Activated naive CD8-positive, alpha-beta T cell (primary cell): ENCODE measurements around the gene NHLRC2.

ENCODE experiments used
- H3K27ac Mint-ChIP-seq: one replicate; pipeline ENCODE4 v1.8.0; 2021; ENCODE audit warnings: mixed read lengths
- H3K27me3 Mint-ChIP-seq: one replicate; pipeline ENCODE4 v1.8.0; 2021; ENCODE audit warnings: mixed read lengths
- H3K36me3 Mint-ChIP-seq: one replicate; pipeline ENCODE4 v1.8.0; 2021; ENCODE audit warnings: mixed read lengths
- H3K4me1 Mint-ChIP-seq: one replicate; pipeline ENCODE4 v1.8.0; 2021; ENCODE audit warnings: low read depth, mixed read lengths
- H3K4me3 Mint-ChIP-seq: one replicate; pipeline ENCODE4 v1.8.0; 2021; ENCODE audit warnings: mild to moderate bottlenecking, mixed read lengths
- H3K9me3 Mint-ChIP-seq: one replicate; pipeline ENCODE4 v1.8.0; 2021; ENCODE audit warnings: low read depth, mixed read lengths

NHLRC2 gene

DNA sequence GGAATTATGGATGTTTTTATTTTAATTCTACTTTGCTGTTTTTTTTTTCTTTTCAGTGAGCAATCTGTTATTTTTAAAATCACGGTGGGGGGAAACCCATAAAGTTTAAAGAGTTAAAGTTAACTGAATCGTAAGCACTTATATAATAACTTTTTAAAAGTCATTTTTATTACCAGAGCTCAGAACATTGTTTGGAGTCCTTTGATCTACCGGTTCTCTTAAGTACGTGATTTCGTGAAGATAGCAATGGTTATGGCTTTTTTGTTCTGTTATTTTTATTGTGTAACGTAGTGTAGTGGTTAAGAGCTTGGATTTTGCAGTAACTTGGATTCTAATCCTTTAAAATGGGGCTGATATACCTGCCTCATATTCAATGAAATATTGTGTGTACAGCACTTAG is 57.4 kb downstream of the NHLRC2 start:
- H3K9me3 Mint-ChIP-seq, result no peaks in the 10 kb centered on the region
- H3K36me3 Mint-ChIP-seq, result peaks cover 7% of the 10 kb centered on the region
- no peak overlapping the region for H3K27ac Mint-ChIP-seq
- H3K4me3 Mint-ChIP-seq, result no peak overlapping the region
- no peaks in the 10 kb centered on the region for H3K27me3 Mint-ChIP-seq
- no peaks in the 10 kb centered on the region for H3K4me1 Mint-ChIP-seq

DNA sequence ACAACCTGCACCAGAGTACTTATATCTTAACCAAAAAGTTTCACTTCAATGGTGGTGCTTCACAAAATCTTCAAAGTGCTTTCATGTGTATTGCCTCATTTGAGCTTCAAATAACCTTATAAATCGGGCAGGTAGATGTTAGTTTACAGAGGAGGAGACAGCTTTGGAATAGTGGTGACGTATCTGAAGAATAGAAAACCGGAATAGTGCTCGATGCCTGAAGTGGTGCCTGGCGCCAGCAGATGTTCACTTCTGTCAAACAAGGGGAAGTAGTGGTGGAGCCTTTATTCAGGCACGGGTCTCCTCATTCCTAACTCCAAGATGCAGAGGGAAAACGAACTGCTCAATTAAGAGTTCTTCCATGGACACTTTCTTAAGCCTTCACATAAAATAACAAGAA is 58.1 kb downstream of the NHLRC2 start:
- no peak overlapping the region for H3K27ac Mint-ChIP-seq
- H3K27me3 Mint-ChIP-seq, result no peaks in the 10 kb centered on the region
- H3K36me3 Mint-ChIP-seq, result peaks cover 5% of the 10 kb centered on the region
- no peak overlapping the region for H3K4me3 Mint-ChIP-seq
- H3K4me1 Mint-ChIP-seq, result no peaks in the 10 kb centered on the region
- H3K9me3 Mint-ChIP-seq, result no peaks in the 10 kb centered on the region

DNA sequence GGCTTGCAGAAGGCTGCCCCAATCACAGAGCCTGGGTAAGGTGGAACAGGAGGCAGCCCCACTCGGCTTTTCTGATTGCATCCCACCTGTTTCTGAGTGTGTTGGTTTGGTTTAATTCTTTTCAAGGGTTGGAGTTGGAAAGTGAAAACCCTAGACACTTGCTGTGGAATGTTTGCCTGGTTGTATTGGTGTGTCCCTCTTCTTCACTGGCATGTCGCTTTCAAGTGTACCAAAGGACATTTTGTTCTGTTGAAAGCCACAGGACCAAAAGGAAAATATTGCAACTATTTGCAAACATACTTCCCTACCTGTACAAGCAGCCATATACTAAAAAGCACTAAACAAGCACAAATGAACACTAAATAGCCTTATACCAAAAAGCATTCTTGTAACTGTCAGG is 60.5 kb downstream of the NHLRC2 start:
- Mint-ChIP-seq H3K4me3 (no peak overlapping the region), H3K9me3 (no peaks in the 10 kb centered on the region), H3K36me3 (peaks cover 10% of the 10 kb centered on the region), H3K4me1 (no peaks in the 10 kb centered on the region), H3K27me3 (no peaks in the 10 kb centered on the region), H3K27ac (no peak overlapping the region)

DNA sequence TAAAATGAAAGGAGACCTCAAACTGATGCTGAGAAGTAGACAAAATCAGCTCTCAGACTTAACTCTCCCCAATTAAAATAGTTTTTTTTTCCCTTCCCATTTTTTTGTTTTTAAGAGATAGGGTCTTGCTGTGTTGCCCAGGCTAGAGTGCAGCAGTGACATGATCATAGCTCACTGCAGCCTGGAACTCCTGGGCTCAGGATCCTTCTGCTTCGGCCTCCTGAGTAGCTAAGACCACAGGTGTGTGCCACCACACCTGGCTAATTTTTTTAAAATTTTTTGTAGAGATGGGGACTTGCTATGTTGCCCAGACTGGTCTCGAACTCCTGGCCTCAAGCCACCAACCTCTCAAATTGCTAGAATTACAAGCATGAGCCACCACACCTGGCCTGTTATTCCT is 61.1 kb downstream of the NHLRC2 start:
- H3K4me3 Mint-ChIP-seq, result no peak overlapping the region
- H3K36me3 Mint-ChIP-seq, result peaks cover 10% of the 10 kb centered on the region
- no peak overlapping the region for H3K27ac Mint-ChIP-seq
- no peaks in the 10 kb centered on the region for H3K27me3 Mint-ChIP-seq
- H3K9me3 Mint-ChIP-seq, result no peaks in the 10 kb centered on the region
- no peaks in the 10 kb centered on the region for H3K4me1 Mint-ChIP-seq

DNA sequence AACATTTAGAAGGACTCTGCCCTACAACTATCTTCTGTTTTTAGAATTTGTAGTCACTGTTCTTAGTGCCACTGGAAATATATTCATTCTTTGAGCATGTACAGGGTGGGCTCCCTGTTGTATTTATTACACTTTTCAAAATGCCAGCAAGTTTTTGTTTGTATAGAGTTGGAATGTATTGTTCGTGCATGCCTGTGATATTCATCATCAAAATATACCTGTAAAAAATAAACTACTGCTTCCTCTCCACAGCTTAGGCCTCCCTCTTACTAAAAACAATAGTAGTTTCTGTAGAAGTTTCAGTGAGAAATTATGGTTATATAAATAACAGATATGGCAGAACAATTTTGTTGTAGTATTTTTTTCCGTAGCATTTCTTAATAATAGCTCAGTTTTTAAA is 61.6 kb downstream of the NHLRC2 start:
- Mint-ChIP-seq H3K27me3 (no peaks in the 10 kb centered on the region), H3K4me1 (no peaks in the 10 kb centered on the region), H3K36me3 (peaks cover 10% of the 10 kb centered on the region), H3K4me3 (no peak overlapping the region), H3K27ac (no peak overlapping the region), H3K9me3 (no peaks in the 10 kb centered on the region)

DNA sequence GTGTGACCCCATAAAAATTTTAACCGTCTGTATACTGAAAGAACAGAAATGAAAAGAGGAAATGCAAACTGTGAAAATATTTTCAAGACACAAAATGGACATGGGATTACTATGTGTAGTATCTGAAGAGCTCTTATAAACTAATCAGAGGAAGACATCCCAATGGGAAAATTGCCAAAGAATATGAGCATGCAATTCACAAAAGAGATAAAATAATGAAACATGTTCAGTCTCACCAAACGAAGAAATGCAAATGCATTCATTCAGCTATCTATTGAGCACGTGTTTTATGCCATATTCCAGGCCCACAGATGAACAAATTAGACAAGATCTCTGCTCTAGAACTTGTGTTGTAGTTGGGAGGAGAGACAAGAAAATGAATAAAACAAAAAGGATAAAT is 63.2 kb downstream of the NHLRC2 start:
- Mint-ChIP-seq H3K4me1 (no peaks in the 10 kb centered on the region), H3K27me3 (no peaks in the 10 kb centered on the region), H3K4me3 (no peak overlapping the region), H3K27ac (no peak overlapping the region), H3K36me3 (peaks cover 8% of the 10 kb centered on the region), H3K9me3 (no peaks in the 10 kb centered on the region)

DNA sequence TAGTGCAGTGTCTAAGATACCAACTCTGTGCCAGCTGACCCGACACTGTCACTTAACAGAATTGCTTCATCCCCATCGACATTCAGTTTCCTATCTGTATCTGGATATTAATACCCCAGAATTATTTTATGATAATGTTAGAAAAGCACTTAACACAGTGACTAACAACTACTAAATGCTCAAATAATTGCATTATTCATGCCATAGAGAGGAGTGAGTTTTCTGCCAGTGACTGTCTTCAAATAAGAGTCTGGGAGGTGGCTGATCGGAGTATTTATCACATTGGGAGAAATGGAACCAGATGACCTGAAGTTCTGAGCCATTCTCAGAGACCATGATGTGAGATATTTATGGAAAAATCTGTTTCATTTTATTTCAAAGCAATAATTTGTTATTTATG is 65.7 kb downstream of the NHLRC2 start:
- Mint-ChIP-seq H3K4me1 (no peaks in the 10 kb centered on the region), H3K27ac (no peak overlapping the region), H3K4me3 (no peak overlapping the region), H3K27me3 (peaks cover 8% of the 10 kb centered on the region), H3K9me3 (peaks cover 3% of the 10 kb centered on the region), H3K36me3 (peaks cover 10% of the 10 kb centered on the region)

DNA sequence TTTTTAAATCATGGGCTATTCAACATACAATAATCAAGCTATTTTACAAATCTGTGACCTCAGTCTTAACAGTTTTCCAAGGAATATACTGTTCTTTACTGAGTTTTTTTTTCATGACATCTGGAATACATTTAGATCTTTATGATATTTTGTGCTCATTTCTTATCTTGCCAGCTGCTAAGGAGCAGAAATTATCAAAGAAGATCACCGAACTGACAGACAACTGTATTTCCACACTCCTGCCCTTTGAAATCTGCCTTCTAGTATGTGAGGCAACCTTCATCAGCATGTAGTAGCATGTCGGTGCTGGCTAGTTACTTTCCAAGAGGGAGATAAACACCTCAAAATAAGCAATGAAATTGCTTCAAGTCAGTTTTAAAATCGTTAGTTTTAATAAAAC is 66.4 kb downstream of the NHLRC2 start:
- Mint-ChIP-seq H3K27ac (no peak overlapping the region), H3K4me3 (no peak overlapping the region), H3K36me3 (peaks cover 10% of the 10 kb centered on the region), H3K9me3 (peaks cover 6% of the 10 kb centered on the region), H3K27me3 (peaks cover 9% of the 10 kb centered on the region), H3K4me1 (no peaks in the 10 kb centered on the region)

DNA sequence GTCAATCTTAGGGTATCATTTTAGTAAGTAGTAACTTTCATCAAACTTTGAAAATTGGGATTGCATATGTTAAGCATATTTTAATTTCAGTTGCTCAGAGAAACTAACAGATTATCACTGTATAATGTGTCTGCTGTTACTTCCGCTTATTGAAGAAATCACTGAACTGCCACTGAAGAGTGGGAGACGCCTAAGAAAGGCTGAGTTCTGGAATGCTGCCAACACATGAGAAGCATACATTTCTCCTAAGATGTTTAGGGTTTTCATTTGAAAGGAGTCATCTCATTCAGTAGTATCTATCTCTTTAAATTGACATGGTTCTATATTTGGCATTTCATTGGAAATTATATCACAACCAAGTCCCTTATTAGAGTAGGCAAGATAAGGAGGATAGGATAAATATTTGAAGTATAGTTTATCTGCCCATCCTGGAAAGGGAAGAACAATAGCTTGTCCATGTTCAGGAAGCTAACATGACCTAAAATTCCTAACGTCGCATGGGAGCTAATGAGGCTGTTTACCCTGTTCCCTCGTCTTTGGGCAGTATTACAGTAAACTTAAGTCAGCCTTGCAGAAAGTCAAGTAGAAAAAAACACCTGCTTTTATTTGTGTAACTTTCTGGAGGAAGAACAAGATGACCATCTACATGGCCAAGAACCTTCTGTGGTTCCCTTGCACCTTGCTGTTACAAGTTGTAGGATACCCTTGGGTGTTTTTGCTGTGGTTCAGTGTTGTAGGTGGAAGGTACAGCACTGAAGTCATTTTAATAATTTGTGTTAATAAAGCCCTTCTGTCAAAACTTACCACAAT is 67.3 kb downstream of the NHLRC2 start:
- peaks cover 12% of the 10 kb centered on the region for H3K27me3 Mint-ChIP-seq
- H3K4me1 Mint-ChIP-seq, result no peaks in the 10 kb centered on the region
- no peak overlapping the region for H3K27ac Mint-ChIP-seq
- H3K9me3 Mint-ChIP-seq, result peaks cover 6% of the 10 kb centered on the region
- no peak overlapping the region for H3K4me3 Mint-ChIP-seq
- H3K36me3 Mint-ChIP-seq, result peaks cover 10% of the 10 kb centered on the region

DNA sequence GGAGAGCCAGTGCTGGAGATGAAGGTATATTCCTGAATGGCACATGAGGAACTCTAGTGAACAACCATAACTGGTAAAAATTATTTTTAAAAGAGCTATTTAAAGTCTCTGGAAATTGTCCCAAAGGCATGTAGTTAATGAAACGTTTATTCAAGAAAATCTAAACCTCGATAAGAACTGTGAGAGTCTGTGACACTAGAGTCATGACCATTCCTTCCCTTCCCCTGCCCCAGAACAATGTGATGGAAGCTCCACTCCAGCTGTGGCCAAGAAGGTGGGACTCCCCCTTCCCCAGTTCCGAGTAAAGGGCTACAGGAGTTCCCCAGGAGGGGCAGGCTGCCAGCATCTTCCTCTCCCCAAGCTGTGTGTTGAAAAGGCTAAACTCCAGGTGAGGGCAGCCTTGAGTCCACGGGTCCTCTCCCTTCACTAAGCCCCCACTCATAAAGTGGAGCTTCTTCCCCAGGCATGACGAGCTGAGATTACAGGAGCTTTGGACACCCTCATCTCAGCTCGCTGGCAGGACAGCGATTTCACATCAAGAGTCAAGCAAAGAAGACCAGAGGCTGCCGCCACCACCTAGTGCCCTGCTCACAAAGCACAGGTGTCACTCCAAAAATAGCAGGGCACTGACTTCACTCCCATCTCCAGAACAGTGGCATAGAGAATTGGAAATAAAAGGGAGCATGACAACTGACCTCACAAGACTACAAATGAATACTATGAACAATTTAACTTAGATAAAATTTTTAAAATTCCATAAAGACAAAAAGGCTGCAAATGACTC is 68.5 kb downstream of the NHLRC2 start:
- Mint-ChIP-seq H3K36me3 (peaks cover 10% of the 10 kb centered on the region), H3K9me3 (peaks cover 6% of the 10 kb centered on the region), H3K4me1 (no peaks in the 10 kb centered on the region), H3K27me3 (peaks cover 20% of the 10 kb centered on the region), H3K27ac (no peak overlapping the region), H3K4me3 (no peak overlapping the region)

DNA sequence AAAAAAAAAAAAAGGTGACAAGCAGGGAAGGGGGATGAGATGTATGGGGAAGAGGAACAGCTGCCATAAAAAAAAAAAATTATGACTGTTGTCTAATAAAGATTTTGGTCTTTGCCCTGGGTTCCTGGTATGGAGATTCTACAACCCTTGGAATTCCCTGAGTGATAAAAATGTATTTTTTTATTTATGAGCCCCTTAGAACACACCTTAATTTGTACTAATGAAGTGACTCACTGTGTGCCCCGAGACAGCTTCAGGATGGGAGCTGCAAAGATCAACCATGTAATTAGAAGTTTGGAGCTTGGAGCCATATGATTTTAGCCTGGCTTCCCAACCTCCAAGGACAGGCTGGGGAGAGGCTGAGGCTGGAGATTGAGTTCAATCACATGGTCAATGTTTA is 69.7 kb downstream of the NHLRC2 start:
- Mint-ChIP-seq H3K27ac (no peak overlapping the region), H3K9me3 (peaks cover 6% of the 10 kb centered on the region), H3K36me3 (peaks cover 8% of the 10 kb centered on the region), H3K27me3 (peaks cover 22% of the 10 kb centered on the region), H3K4me1 (no peaks in the 10 kb centered on the region), H3K4me3 (no peak overlapping the region)

DNA sequence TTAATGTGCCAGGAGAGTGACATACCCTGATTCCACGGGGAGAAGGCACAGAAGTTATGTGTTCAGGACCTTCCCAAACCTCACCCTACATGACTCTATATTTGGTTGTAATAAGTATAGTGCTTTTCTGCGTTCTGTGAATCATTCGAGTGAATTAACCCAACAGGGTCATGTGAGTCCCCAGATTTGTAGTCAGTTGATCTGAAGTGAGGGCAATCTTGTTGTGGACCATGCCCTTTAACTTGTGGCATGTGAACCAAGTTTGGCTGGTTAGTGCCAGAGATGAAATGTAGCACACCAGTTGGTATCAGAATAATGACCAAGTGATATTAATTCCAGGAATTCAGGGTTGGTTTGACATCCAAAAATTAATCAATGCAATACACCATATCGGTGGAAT is 70.2 kb downstream of the NHLRC2 start:
- Mint-ChIP-seq H3K27me3 (peaks cover 24% of the 10 kb centered on the region), H3K9me3 (peaks cover 6% of the 10 kb centered on the region), H3K36me3 (peaks cover 8% of the 10 kb centered on the region), H3K27ac (no peak overlapping the region), H3K4me3 (no peak overlapping the region), H3K4me1 (no peaks in the 10 kb centered on the region)

DNA sequence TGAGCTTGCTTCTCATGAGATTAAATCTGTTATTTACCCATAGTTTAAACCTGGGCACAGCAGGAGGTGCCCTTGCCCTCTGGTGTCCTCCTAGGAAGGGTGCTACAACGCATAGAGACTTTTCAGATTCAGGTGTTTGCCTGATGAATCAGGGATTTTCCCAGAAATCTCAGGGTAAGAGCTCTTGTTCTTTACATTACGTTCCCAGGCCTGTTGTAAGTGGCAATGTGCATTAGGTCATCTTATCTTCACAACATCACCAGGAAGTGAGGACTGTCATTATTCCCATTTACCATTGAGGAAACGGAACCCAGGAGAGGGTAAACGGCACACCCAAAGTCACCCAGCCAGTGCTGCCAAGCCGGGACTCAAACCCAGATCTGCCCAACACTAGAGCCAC is 73.0 kb downstream of the NHLRC2 start:
- no peak overlapping the region for H3K4me3 Mint-ChIP-seq
- H3K9me3 Mint-ChIP-seq, result peaks cover 6% of the 10 kb centered on the region
- no peaks in the 10 kb centered on the region for H3K4me1 Mint-ChIP-seq
- peaks cover 8% of the 10 kb centered on the region for H3K36me3 Mint-ChIP-seq
- H3K27ac Mint-ChIP-seq, result no peak overlapping the region
- peaks cover 24% of the 10 kb centered on the region for H3K27me3 Mint-ChIP-seq

DNA sequence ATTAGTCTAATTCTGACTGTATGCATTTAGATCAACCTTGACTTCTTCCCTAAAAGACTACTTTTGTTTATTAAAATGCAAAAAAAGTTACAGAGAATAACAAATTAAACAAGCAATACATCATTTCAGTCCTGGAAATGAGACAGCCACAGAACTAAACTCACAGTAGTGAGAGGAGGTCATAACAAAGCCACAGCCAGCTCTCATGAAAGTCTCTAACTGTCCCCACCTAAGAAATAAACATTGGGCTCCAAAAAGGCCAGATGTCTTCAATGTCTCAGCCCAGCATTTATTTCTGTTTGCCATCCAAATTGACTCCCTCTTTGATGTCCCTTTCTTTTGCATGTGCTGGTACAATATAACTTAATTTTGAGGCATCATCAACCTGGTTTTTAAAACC is 74.4 kb downstream of the NHLRC2 start:
- Mint-ChIP-seq H3K4me1 (no peaks in the 10 kb centered on the region), H3K9me3 (peaks cover 6% of the 10 kb centered on the region), H3K36me3 (peaks cover 8% of the 10 kb centered on the region), H3K27me3 (peaks cover 22% of the 10 kb centered on the region), H3K4me3 (no peak overlapping the region), H3K27ac (no peak overlapping the region)

DNA sequence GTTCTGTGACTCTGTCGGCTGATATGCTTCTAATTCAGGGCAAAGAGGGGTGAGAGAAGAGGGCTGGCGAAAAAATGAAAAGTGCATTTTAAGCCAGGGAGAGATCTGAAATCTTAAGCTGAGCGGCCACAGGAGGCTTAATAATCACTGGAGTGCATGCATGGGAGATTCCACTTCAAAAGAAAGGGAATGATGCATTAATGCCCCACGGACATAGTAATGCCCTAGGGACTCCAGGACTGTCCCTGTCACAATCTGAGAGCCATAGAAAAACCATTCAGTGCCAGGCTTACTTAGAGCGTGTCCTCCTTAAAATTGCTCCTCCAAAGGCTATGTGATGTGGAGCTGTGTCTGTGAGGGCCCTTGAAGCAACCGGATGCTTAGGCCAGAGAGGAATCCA is 75.1 kb downstream of the NHLRC2 start:
- H3K27me3 Mint-ChIP-seq, result peaks cover 21% of the 10 kb centered on the region
- H3K36me3 Mint-ChIP-seq, result peaks cover 8% of the 10 kb centered on the region
- H3K4me3 Mint-ChIP-seq, result no peak overlapping the region
- peaks cover 6% of the 10 kb centered on the region for H3K9me3 Mint-ChIP-seq
- no peak overlapping the region for H3K27ac Mint-ChIP-seq
- H3K4me1 Mint-ChIP-seq, result no peaks in the 10 kb centered on the region
